Subcutaneous adipose tissue (tissue), 4 donors: ENCODE data around the gene KLF7. TPM values are rescaled to one million over a fixed set of nuclear protein-coding genes. Genes with fewer than 3 reads are reported as not detected.

ENCODE experiments used
- CTCF ChIP-seq: fragments of 450-650 bp; IDR thresholded peaks from one replicate; pipeline ENCODE4 v1.5.1; 2016; ENCODE audit warnings: low read depth, mild to moderate bottlenecking, control low read depth, antibody characterized with exemption, moderate library complexity
- total RNA-seq, 4 donors: library from RNA; depleted of rRNA; stranded (reverse); fragments of >200 nt; gene quantifications; one replicate each; pipeline ENCODE4 v1.1.0, GENCODE V29; 2016

KLF7 gene
- total RNA-seq, 4 donors from 2014 or later, result 25.7 to 34.1 (median 28.7) TPM

GRCh38 chr2:207045531-207045930 is 120.2 kb downstream of the KLF7 start:
- TF ChIP-seq CTCF, result no peak

- no peak for TF ChIP-seq CTCF
These were observed 121.1 kb downstream of the KLF7 start for GRCh38 chr2:207044379-207045362.

GRCh38 chr2:207042841-207043240 is 122.9 kb downstream of the KLF7 start:
- TF ChIP-seq CTCF, result no peak

- no peak for TF ChIP-seq CTCF
These were observed 123.8 kb downstream of the KLF7 start for GRCh38 chr2:207041786-207042554.

- TF ChIP-seq CTCF, result no peak
These were observed 124.5 kb downstream of the KLF7 start for GRCh38 chr2:207041279-207041678.

GRCh38 chr2:207040696-207041095 is 125.1 kb downstream of the KLF7 start:
- TF ChIP-seq CTCF, result no peak

- TF ChIP-seq CTCF, result no peak
These were observed 126.5 kb downstream of the KLF7 start for GRCh38 chr2:207039225-207039624.
